H1 (cell line): Measurements from ENCODE around the gene ZC2HC1C. TPM values are rescaled to one million over a fixed set of nuclear protein-coding genes. Genes with fewer than 3 reads are reported as not detected.
A peak's percentile ranks its signal among the peaks of the same experiment; 100 is the strongest.

Source experiments
- BACH1 ChIP-seq: IDR thresholded peaks from 2 replicates; pipeline ENCODE4 v1.6.1; 2012; ENCODE audit warnings: low read length, improper control_type of control experiment
- BCL11A ChIP-seq, 2 experiments: IDR thresholded peaks; one replicate each; pipeline ENCODE4 v1.6.1; 2011; ENCODE audit warnings: low read depth in 2 of 2, low read length in 2 of 2, mild to moderate bottlenecking in 2 of 2
- CHD2 ChIP-seq: IDR thresholded peaks from 2 replicates; pipeline ENCODE4 v1.6.1; 2012; ENCODE audit warnings: low read length, improper control_type of control experiment
- CTBP2 ChIP-seq: IDR thresholded peaks from 2 replicates; pipeline ENCODE4 v1.7.0; 2011; ENCODE audit warnings: borderline replicate concordance, mild to moderate bottlenecking, moderate library complexity, mixed read lengths, low read length; ENCODE audit not compliant: insufficient read depth, insufficient read length
- GABPA ChIP-seq: IDR thresholded peaks from 2 replicates; pipeline ENCODE4 v1.6.1; 2011; ENCODE audit warnings: mild to moderate bottlenecking, low read length, moderate library complexity, borderline replicate concordance; ENCODE audit not compliant: insufficient read depth
- HDAC6 ChIP-seq: IDR thresholded peaks from one replicate; pipeline ENCODE4 v1.7.1; 2012; ENCODE audit warnings: low read depth, mild to moderate bottlenecking, inconsistent platforms, low read length, moderate library complexity
- KDM4A ChIP-seq: IDR thresholded peaks from one replicate; pipeline ENCODE4 v1.7.1; 2012; ENCODE audit warnings: low read depth, mild to moderate bottlenecking, moderate library complexity, low read length, inconsistent platforms; ENCODE audit not compliant: severe bottlenecking
- KDM5A ChIP-seq: fragments of 200-600 bp; IDR thresholded peaks from 2 replicates; pipeline ENCODE4 v1.7.1; 2012; ENCODE audit warnings: mild to moderate bottlenecking, low read length, inconsistent platforms, mixed read lengths
- MAFK ChIP-seq: IDR thresholded peaks from 2 replicates; pipeline ENCODE4 v1.6.1; 2012; ENCODE audit warnings: low read depth, mild to moderate bottlenecking, improper control_type of control experiment, low read length
- NANOG ChIP-seq: IDR thresholded peaks from 2 replicates; pipeline ENCODE4 v1.6.1; 2011; ENCODE audit warnings: low read length, low read depth, mild to moderate bottlenecking, inconsistent platforms; ENCODE audit not compliant: insufficient read depth, poor library complexity, severe bottlenecking
- POLR2AphosphoS5 ChIP-seq: IDR thresholded peaks from 2 replicates; pipeline ENCODE4 v1.6.1; 2011; ENCODE audit warnings: low read depth, low read length
- POU5F1 ChIP-seq: IDR thresholded peaks from 2 replicates; pipeline ENCODE4 v1.6.1; 2011; ENCODE audit warnings: low read depth, mild to moderate bottlenecking, low read length, moderate library complexity
- SAP30 ChIP-seq: fragments of 300-600 bp; sonication (generic); IDR thresholded peaks from 2 replicates; pipeline ENCODE4 v1.7.1; 2012; ENCODE audit warnings: low read length, moderate library complexity, mild to moderate bottlenecking, inconsistent platforms; ENCODE audit not compliant: insufficient read depth, insufficient replicate concordance
- SIN3A ChIP-seq, 2 experiments: IDR thresholded peaks in 1 of 2; conservative IDR thresholded peaks in 1 of 2; 2 replicates each; pipeline ENCODE4 v1.6.1; 2011 to 2012; ENCODE audit warnings: low read length in 2 of 2, improper control_type of control experiment in 1 of 2, low read depth in 1 of 2, mild to moderate bottlenecking in 1 of 2
- TAF1 ChIP-seq: IDR thresholded peaks from 2 replicates; pipeline ENCODE4 v1.6.1; 2011; ENCODE audit warnings: mild to moderate bottlenecking, low read depth, low read length
- TBP ChIP-seq: IDR thresholded peaks from 2 replicates; pipeline ENCODE4 v1.6.1; 2011; ENCODE audit warnings: low read depth, low read length, improper control_type of control experiment
- TCF12 ChIP-seq: IDR thresholded peaks from 2 replicates; pipeline ENCODE4 v1.6.1; 2011; ENCODE audit warnings: low read depth, mild to moderate bottlenecking, low read length
- TEAD4 ChIP-seq: IDR thresholded peaks from 2 replicates; pipeline ENCODE4 v1.6.1; 2012; ENCODE audit warnings: low read depth, low read length, inconsistent platforms, mixed read lengths
- polyA plus RNA-seq, 7 experiments: library from polyadenylated mRNA; depleted of rRNA in 3 of 7; stranded (reverse) in 5 of 7; unstranded in 2 of 7; fragments of >200 nt in 5 of 7; fragments of 200-250 nt in 2 of 7; gene quantifications; 1 replicate in 5 of 7; 2 replicates in 1 of 7; 4 replicates in 1 of 7; pipeline versions ENCODE4 v1.2.1 to v1.2.3, GENCODE V29; 2011 to 2013; ENCODE audit warnings: missing spikeins in 2 of 7, mixed read lengths in 2 of 7
- total RNA-seq: library from RNA; stranded (reverse); fragmentation: NEBNext Ultra II Directional; extraction: Animal tissue kit (Norgen Biotek cat#: 25700); gene quantifications from 2 replicates; pipeline ENCODE4 v1.2.1, GENCODE V29; 2021
- TF ChIP-seq, protein P1 (sequence below): IDR thresholded peaks from 2 replicates; pipeline ENCODE4 v1.6.1; 2012; ENCODE audit warnings: low read length, inconsistent platforms
- TF ChIP-seq, protein P2 (sequence below): IDR thresholded peaks from 2 replicates; pipeline ENCODE4 v1.6.1; 2011; ENCODE audit warnings: low read length, improper control_type of control experiment
- TF ChIP-seq, protein P3 (sequence below): IDR thresholded peaks from 2 replicates; pipeline ENCODE4 v1.6.1; 2012; ENCODE audit warnings: inconsistent platforms

Gene ZC2HC1C
- total and polyA plus RNA-seq, 2 of the 8 experiments (the other 6 are each of a cell fraction or from before 2014, with no cell fraction given) = 0.57 to 1.2 TPM

DNA sequence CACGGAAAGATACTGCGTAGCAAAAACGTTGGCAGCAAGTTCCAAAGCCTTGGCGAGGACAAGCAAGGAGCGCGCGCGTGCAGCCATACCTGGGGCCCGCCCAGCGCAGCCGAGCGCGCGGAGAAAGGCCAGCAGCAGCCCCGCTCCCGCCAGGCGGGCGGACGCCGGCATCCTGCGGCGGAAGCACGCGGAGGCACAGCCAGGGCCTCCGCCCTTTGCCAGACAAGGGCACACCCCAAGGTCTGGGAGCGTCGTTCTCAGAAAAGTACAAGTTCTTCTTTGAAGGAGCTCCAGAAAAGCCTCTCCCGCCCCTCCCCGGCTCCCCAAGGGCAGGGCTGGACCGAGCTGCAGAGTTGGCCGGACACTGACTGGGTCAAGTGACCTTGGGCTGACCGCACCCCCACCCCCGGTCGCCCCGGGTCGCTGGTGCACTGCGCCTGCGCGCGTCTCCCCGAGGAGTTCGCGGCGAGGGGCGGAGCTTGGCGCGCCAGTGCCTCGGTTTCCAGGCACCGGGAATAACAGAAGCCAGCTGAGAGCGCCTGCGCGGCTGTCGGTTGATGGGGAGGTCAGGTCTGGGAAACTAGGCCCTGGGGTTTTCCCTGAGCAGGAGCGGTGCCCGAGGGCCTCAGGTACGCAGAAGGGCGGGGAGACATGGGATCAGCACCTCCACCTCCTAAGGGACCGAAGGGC lies at the start of gene ZC2HC1C (continued):
- TF ChIP-seq, protein P1, sequence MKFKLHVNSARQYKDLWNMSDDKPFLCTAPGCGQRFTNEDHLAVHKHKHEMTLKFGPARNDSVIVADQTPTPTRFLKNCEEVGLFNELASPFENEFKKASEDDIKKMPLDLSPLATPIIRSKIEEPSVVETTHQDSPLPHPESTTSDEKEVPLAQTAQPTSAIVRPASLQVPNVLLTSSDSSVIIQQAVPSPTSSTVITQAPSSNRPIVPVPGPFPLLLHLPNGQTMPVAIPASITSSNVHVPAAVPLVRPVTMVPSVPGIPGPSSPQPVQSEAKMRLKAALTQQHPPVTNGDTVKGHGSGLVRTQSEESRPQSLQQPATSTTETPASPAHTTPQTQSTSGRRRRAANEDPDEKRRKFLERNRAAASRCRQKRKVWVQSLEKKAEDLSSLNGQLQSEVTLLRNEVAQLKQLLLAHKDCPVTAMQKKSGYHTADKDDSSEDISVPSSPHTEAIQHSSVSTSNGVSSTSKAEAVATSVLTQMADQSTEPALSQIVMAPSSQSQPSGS = no peak
- TF ChIP-seq KDM4A (peak; percentile 14), NANOG (no peak), CHD2 (no peak), TEAD4 (no peak), KDM5A (no peak), BACH1 (0 out of 2 replicates have a peak, but pooled peaks have one; percentile 11), HDAC6 (no peak), TBP (peak; percentile 66; the same call in 1 of the 2 replicates), MAFK (no peak), POU5F1 (no peak), SAP30 (peak; percentile 85), POLR2AphosphoS5 (peak; percentile 79), GABPA (0 out of 2 replicates have a peak, but pooled peaks have one; percentile 32), CTBP2 (no peak), SIN3A (conservative IDR thresholded peaks at IDR 0.05 in 1 of 2, IDR thresholded peaks at IDR 0.05 in 1 of 2; ENCODE audit: low read depth in 1 of 2, low read length in 2 of 2) (peak; percentile 44 to 78; a peak in 2 of 4 replicates), BCL11A (IDR thresholded peaks at IDR 0.05; ENCODE audit: low read depth in 2 of 2, low read length in 2 of 2) (no peak), TCF12 (no peak), TAF1 (peak; percentile 91)
- TF ChIP-seq, protein P2, sequence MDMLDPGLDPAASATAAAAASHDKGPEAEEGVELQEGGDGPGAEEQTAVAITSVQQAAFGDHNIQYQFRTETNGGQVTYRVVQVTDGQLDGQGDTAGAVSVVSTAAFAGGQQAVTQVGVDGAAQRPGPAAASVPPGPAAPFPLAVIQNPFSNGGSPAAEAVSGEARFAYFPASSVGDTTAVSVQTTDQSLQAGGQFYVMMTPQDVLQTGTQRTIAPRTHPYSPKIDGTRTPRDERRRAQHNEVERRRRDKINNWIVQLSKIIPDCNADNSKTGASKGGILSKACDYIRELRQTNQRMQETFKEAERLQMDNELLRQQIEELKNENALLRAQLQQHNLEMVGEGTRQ = no peak
- TF ChIP-seq, protein P3, sequence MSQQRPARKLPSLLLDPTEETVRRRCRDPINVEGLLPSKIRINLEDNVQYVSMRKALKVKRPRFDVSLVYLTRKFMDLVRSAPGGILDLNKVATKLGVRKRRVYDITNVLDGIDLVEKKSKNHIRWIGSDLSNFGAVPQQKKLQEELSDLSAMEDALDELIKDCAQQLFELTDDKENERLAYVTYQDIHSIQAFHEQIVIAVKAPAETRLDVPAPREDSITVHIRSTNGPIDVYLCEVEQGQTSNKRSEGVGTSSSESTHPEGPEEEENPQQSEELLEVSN = peak; percentile 84
